Ovary (tissue), 3 donors: ENCODE results near the gene VDR.

Source experiments
- CTCF ChIP-seq, 3 donors: fragments of 450-650 bp in 2 of 3; fragments of 200-600 bp in 1 of 3; IDR thresholded peaks; one replicate each; pipeline versions ENCODE4 v1.5.1 to v1.8.0; 2016 to 2022; ENCODE audit warnings: antibody characterized with exemption in 3 of 3, mild to moderate bottlenecking in 1 of 3
- EP300 ChIP-seq: sonication (generic); formaldehyde crosslinking; IDR thresholded peaks from one replicate; pipeline ENCODE4 v1.6.1; 2017; ENCODE audit warnings: antibody characterized with exemption
- POLR2A ChIP-seq: fragments of 450-650 bp; IDR thresholded peaks from one replicate; pipeline ENCODE4 v1.6.1; 2017; ENCODE audit warnings: antibody characterized with exemption, mild to moderate bottlenecking, moderate library complexity
- donor health status: DM: no; HTN: no; CAD: no.

- TF ChIP-seq CTCF (IDR thresholded peaks at IDR 0.05) (no peak), EP300 (no peak), POLR2A (no peak)
Observed at GRCh38 chr12:47878293-47878917, 26.4 kb downstream of the VDR start.
